WTC11 (cell line): ENCODE results near the gene PLEKHN1. TPM values are rescaled to one million over a fixed set of nuclear protein-coding genes. Genes with fewer than 3 reads are reported as not detected.

Experiments used
- ATAC-seq: fragments of 200-7000 bp; cut with Tn5 transposase; 2 replicates; pipeline ENCODE4 v1.10.0; 2021; ENCODE audit warnings: mild to moderate bottlenecking, moderate library complexity
- CTCF ChIA-PET: fragments of 300-600 bp; sonication (Branson Sonifier 250); formaldehyde crosslinking; loops from one replicate; lab custom pipeline; 2021; ENCODE audit warnings: antibody characterized with exemption; lab: Charles Lee
- POLR2A ChIA-PET: fragments of 350-600 bp; sonication (Branson Sonifier 250); formaldehyde crosslinking; loops from one replicate; lab custom pipeline; 2021; ENCODE audit warnings: antibody characterized with exemption; lab: Charles Lee
- DNase-seq: peaks from one replicate; pipeline ENCODE4 v3.0.0; 2021; ENCODE audit warnings: low spot score
- H3K27ac Mint-ChIP-seq: 2 replicates; pipeline ENCODE4 v1.8.0; 2021; ENCODE audit warnings: mixed read lengths
- H3K27me3 Mint-ChIP-seq: 2 replicates; pipeline ENCODE4 v1.8.0; 2021; ENCODE audit warnings: low read depth, mild to moderate bottlenecking, moderate library complexity, mixed read lengths
- H3K36me3 Mint-ChIP-seq: 2 replicates; pipeline ENCODE4 v1.8.0; 2021; ENCODE audit warnings: mixed read lengths
- H3K4me1 Mint-ChIP-seq: 2 replicates; pipeline ENCODE4 v1.8.0; 2022; ENCODE audit warnings: mixed read lengths
- H3K4me3 Mint-ChIP-seq: 2 replicates; pipeline ENCODE4 v1.8.0; 2021; ENCODE audit warnings: mild to moderate bottlenecking, moderate library complexity, mixed read lengths
- H3K9me3 Mint-ChIP-seq: 2 replicates; pipeline ENCODE4 v1.8.0; 2021; ENCODE audit warnings: mixed read lengths
- ATF2 ChIP-seq: sonication (generic); formaldehyde crosslinking; IDR thresholded peaks from 2 replicates; pipeline ENCODE4 v1.8.1; 2022; ENCODE audit warnings: low read depth, missing genetic modification reagents, borderline replicate concordance
- CDX4 ChIP-seq: fragments of 250-450 bp; sonication (Bioruptor Pico); IDR thresholded peaks from 2 replicates; pipeline ENCODE4 v1.9.0; 2021; ENCODE audit warnings: moderate library complexity, mild to moderate bottlenecking, inconsistent platforms, borderline replicate concordance
- ELF4 ChIP-seq: sonication (generic); formaldehyde crosslinking; IDR thresholded peaks from 2 replicates; pipeline ENCODE4 v1.8.1; 2022; ENCODE audit warnings: low read depth, mild to moderate bottlenecking, moderate library complexity, missing genetic modification reagents
- ESRRA ChIP-seq: sonication (generic); formaldehyde crosslinking; IDR thresholded peaks from 2 replicates; pipeline ENCODE4 v1.8.1; 2022; ENCODE audit warnings: mild to moderate bottlenecking, missing genetic modification reagents, borderline replicate concordance
- FOXP1 ChIP-seq: sonication (generic); formaldehyde crosslinking; IDR thresholded peaks from 2 replicates; pipeline ENCODE4 v1.8.0; 2022; ENCODE audit warnings: missing genetic modification reagents, mild to moderate bottlenecking, moderate library complexity, borderline replicate concordance
- JUN ChIP-seq: sonication (generic); formaldehyde crosslinking; IDR thresholded peaks from 2 replicates; pipeline ENCODE4 v1.8.0; 2023; ENCODE audit warnings: mild to moderate bottlenecking, missing genetic modification reagents
- KAT7 ChIP-seq: sonication (generic); formaldehyde crosslinking; IDR thresholded peaks from 2 replicates; pipeline ENCODE4 v1.8.1; 2023; ENCODE audit warnings: missing genetic modification reagents, mild to moderate bottlenecking, borderline replicate concordance
- NFE2L1 ChIP-seq: sonication (generic); formaldehyde crosslinking; IDR thresholded peaks from 2 replicates; pipeline ENCODE4 v1.8.1; 2023; ENCODE audit warnings: missing genetic modification reagents
- NFYB ChIP-seq: sonication (generic); formaldehyde crosslinking; conservative IDR thresholded peaks from 2 replicates; pipeline ENCODE4 v1.8.0; 2022; ENCODE audit warnings: low read depth, missing genetic modification reagents
- OVOL2 ChIP-seq: fragments of 250-450 bp; sonication (Bioruptor Pico); IDR thresholded peaks from 2 replicates; pipeline ENCODE4 v1.9.0; 2021; ENCODE audit warnings: mild to moderate bottlenecking, borderline replicate concordance
- PRDM15 ChIP-seq: sonication (generic); formaldehyde crosslinking; IDR thresholded peaks from 2 replicates; pipeline ENCODE4 v1.8.0; 2022; ENCODE audit warnings: missing genetic modification reagents
- RORB ChIP-seq: fragments of 250-450 bp; sonication (Bioruptor Pico); IDR thresholded peaks from 2 replicates; pipeline ENCODE4 v1.9.0; 2021; ENCODE audit warnings: mild to moderate bottlenecking
- SP1 ChIP-seq: sonication (generic); formaldehyde crosslinking; conservative IDR thresholded peaks from 2 replicates; pipeline ENCODE4 v1.8.1; 2022; ENCODE audit warnings: missing genetic modification reagents
- total RNA-seq: library from RNA; stranded (reverse); gene quantifications from 3 replicates; pipeline ENCODE4 v1.2.3, GENCODE V29; 2021
- TF ChIP-seq, protein P1 (sequence below): sonication (generic); formaldehyde crosslinking; IDR thresholded peaks from 2 replicates; pipeline ENCODE4 v1.8.1; 2023; ENCODE audit warnings: mild to moderate bottlenecking, missing genetic modification reagents, borderline replicate concordance
- TF ChIP-seq, protein P2 (sequence below): sonication (generic); formaldehyde crosslinking; IDR thresholded peaks from 2 replicates; pipeline ENCODE4 v1.8.1; 2022; ENCODE audit warnings: missing genetic modification reagents, borderline replicate concordance

PLEKHN1 gene
- total RNA-seq, 1 experiment from 2014 or later = 3.4 TPM

GRCh38 chr1:998745-998994 is 32.4 kb downstream of the PLEKHN1 start (continued):
- TF ChIP-seq, protein P1, sequence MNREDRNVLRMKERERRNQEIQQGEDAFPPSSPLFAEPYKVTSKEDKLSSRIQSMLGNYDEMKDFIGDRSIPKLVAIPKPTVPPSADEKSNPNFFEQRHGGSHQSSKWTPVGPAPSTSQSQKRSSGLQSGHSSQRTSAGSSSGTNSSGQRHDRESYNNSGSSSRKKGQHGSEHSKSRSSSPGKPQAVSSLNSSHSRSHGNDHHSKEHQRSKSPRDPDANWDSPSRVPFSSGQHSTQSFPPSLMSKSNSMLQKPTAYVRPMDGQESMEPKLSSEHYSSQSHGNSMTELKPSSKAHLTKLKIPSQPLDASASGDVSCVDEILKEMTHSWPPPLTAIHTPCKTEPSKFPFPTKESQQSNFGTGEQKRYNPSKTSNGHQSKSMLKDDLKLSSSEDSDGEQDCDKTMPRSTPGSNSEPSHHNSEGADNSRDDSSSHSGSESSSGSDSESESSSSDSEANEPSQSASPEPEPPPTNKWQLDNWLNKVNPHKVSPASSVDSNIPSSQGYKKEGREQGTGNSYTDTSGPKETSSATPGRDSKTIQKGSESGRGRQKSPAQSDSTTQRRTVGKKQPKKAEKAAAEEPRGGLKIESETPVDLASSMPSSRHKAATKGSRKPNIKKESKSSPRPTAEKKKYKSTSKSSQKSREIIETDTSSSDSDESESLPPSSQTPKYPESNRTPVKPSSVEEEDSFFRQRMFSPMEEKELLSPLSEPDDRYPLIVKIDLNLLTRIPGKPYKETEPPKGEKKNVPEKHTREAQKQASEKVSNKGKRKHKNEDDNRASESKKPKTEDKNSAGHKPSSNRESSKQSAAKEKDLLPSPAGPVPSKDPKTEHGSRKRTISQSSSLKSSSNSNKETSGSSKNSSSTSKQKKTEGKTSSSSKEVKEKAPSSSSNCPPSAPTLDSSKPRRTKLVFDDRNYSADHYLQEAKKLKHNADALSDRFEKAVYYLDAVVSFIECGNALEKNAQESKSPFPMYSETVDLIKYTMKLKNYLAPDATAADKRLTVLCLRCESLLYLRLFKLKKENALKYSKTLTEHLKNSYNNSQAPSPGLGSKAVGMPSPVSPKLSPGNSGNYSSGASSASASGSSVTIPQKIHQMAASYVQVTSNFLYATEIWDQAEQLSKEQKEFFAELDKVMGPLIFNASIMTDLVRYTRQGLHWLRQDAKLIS (CRISPR knock-in tag) = no peak
- TF ChIP-seq CDX4 (no peak), ELF4 (no peak), FOXP1 (CRISPR knock-in tag) (no peak), ATF2 (CRISPR knock-in tag) (no peak), ESRRA (no peak)
- TF ChIP-seq, protein P2, sequence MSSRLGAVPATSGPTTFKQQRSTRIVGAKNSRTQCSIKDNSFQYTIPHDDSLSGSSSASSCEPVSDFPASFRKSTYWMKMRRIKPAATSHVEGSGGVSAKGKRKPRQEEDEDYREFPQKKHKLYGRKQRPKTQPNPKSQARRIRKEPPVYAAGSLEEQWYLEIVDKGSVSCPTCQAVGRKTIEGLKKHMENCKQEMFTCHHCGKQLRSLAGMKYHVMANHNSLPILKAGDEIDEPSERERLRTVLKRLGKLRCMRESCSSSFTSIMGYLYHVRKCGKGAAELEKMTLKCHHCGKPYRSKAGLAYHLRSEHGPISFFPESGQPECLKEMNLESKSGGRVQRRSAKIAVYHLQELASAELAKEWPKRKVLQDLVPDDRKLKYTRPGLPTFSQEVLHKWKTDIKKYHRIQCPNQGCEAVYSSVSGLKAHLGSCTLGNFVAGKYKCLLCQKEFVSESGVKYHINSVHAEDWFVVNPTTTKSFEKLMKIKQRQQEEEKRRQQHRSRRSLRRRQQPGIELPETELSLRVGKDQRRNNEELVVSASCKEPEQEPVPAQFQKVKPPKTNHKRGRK (CRISPR knock-in tag) = no peak

DNA sequence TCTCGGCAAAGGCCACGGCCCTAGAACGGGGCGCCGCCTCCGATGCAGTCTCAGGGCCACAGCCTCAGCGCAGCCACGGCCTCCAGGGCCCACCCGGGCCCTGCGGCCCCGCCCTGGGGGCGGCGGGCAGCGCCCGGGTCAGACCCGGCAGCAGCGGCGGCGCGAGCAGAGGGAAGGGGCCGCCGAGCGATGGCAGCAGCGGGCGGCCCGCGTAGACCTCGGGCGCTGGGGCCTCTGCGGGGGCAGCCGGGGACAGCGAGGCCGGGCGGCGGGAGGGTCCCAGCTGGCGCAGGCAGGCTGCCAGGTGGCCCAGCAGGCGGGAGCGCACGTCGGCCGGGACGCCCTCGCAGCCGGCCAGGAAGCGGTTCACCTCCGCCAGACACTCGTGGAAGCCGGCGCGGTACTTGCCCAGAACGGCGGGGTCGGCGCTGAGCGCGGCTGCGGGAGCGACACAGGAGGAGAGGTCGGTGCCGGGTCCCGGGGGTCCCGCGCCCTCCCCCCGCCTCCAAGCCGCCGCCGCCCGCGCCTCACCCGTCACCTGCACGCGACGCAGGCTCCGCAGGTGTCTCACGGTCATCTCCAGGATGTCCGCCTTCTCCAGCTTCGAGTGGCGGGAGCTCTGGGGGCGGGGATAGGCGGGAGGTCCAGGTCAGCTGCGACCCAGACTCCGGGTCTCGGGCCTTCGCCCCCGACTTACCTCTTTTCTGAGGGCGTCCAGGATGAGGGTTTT is 32.9 kb downstream of the PLEKHN1 start:
- no peaks in the 10 kb centered on the region for H3K9me3 Mint-ChIP-seq
- TF ChIP-seq NFE2L1 (CRISPR knock-in tag) = no peak
- TF ChIP-seq KAT7 (CRISPR knock-in tag) = 0 out of 2 replicates have a peak, but pooled peaks have one; percentile 31
- ChIA-PET CTCF (interaction anchor here (0.7 to 4.1 kb wide), 10 partner anchors 14 to 129 kb away, joined by 3 to 47 read pairs (median 4); partner anchors contain the start of genes C1orf159, ISG15 and PERM1), POLR2A (interaction anchor here (1.6 kb wide), 1 partner anchor 42 kb away, joined by 3 read pairs; no protein-coding TSS in a partner anchor)
- no peak for DNase-seq
- H3K27me3 Mint-ChIP-seq = peaks cover 75% of the 10 kb centered on the region
- H3K4me3 Mint-ChIP-seq = peak overlapping the region; percentile 53
- H3K36me3 Mint-ChIP-seq = no peaks in the 10 kb centered on the region
- H3K27ac Mint-ChIP-seq = no peak overlapping the region
- ATAC-seq = no peak
- H3K4me1 Mint-ChIP-seq = peaks cover 5% of the 10 kb centered on the region

DNA sequence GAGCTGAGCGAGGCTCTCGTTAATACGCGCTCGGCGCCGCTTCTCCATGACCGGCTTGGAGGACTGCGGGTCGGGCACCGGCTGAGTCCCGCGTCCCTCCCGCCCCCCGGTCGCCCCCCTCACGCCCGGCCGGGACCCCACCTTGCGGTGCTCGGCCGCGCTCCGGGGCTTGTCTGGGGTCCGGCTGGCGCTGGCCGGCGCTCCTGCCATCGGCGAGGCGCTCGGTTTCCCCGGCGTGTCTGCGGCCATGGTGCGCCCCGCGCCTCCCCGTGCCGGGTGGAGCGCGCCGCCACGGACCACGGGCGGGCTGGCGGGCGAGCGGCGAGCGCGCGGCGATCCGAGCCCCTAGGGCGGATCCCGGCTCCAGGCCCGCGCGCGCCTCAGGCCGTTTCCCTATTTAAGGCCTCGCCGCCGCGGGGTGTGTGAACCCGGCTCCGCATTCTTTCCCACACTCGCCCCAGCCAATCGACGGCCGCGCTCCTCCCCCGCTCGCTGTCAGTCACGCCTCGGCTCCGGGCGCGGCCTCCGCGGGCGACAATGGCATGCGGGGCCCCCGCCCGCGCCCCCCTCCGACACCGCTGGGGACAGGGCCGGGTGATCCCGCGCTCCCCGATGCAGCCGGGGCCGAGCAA is 33.6 kb downstream of the PLEKHN1 start, which contains the start of gene HES4:
TSS of gene HES4 (minus strand) at position 373 of the 632 bp plus-strand sequence. CDS start at position 249, 124 bp downstream.
- Mint-ChIP-seq H3K9me3 (no peaks in the 10 kb centered on the region), H3K4me1 (peaks cover 10% of the 10 kb centered on the region), H3K36me3 (no peaks in the 10 kb centered on the region), H3K27ac (peak within 1 kb of the TSS; percentile 92; the same call in 1 of the 2 replicates), H3K4me3 (peak within 1 kb of the TSS; percentile 70), H3K27me3 (peaks cover 76% of the 10 kb centered on the region)
- POLR2A ChIA-PET = interaction anchor here (1.6 to 2.9 kb wide), 2 partner anchors 20 to 41 kb away, joined by 3 to 11 read pairs; partner anchors contain the start of gene AGRN
- TF ChIP-seq NFE2L1 (CRISPR knock-in tag) = 0 out of 2 replicates have a peak, but pooled peaks have one; percentile 35
- 0 out of 2 replicates have a peak, but pooled peaks have one; percentile 7 for TF ChIP-seq JUN (CRISPR knock-in tag)
- TF ChIP-seq NFYB (CRISPR knock-in tag) = peak; percentile 52
- peak; percentile 62 for TF ChIP-seq PRDM15 (CRISPR knock-in tag)
- TF ChIP-seq SP1 = peak; percentile 74; the same call in 1 of the 2 replicates
- TF ChIP-seq OVOL2 (CRISPR knock-in tag) = no peak
- TF ChIP-seq RORB = no peak
- 0 out of 2 replicates have a peak, but pooled peaks have one; percentile 1 for TF ChIP-seq FOXP1 (CRISPR knock-in tag)
- CTCF ChIA-PET = interaction anchor here (0.6 to 4.1 kb wide), 9 partner anchors 14 to 130 kb away, joined by 3 to 47 read pairs (median 5); partner anchors contain the start of genes AGRN, ISG15 and PERM1
- ATAC-seq (peak; percentile 51), DNase-seq (peak; percentile 92)
